HAP-1 (cell line): ENCODE data around the gene RRM2.

Source experiments
- DNase-seq, 2 experiments: peaks; one replicate each; pipeline ENCODE4 v3.0.0-alpha.2; 2016 to 2020; ENCODE audit warnings: low spot score in 2 of 2
- H3K27me3 ChIP-seq: fragments of 250-450 bp; sonication (Bioruptor Pico); 2 replicates; pipeline ENCODE4 v1.5.1; 2020; ENCODE audit warnings: low read depth, mild to moderate bottlenecking, moderate library complexity
- H3K36me3 ChIP-seq: fragments of 250-450 bp; sonication (Bioruptor Pico); replicated peaks from 2 replicates; pipeline ENCODE4 v1.5.1; 2020; ENCODE audit warnings: mild to moderate bottlenecking
- H3K4me1 ChIP-seq: fragments of 250-450 bp; sonication (Bioruptor Pico); 2 replicates; pipeline ENCODE4 v1.5.1; 2020; ENCODE audit warnings: mild to moderate bottlenecking
- H3K4me3 ChIP-seq: fragments of 250-450 bp; sonication (Bioruptor Pico); 2 replicates; pipeline ENCODE4 v1.5.1; 2020; ENCODE audit warnings: mild to moderate bottlenecking, moderate library complexity
- H3K9me3 ChIP-seq: fragments of 250-450 bp; sonication (Bioruptor Pico); 2 replicates; pipeline ENCODE4 v1.5.1; 2020; ENCODE audit warnings: mild to moderate bottlenecking, moderate library complexity
- in situ Hi-C: fragments of 300-500 bp; cut with MboI; formaldehyde crosslinking; loops from 3 replicates; pipeline ENCODE4 v1.14.3; 2020; ENCODE audit warnings: low sequenced_read_pairs, inconsistent platforms, mixed read lengths

Gene RRM2

DNA sequence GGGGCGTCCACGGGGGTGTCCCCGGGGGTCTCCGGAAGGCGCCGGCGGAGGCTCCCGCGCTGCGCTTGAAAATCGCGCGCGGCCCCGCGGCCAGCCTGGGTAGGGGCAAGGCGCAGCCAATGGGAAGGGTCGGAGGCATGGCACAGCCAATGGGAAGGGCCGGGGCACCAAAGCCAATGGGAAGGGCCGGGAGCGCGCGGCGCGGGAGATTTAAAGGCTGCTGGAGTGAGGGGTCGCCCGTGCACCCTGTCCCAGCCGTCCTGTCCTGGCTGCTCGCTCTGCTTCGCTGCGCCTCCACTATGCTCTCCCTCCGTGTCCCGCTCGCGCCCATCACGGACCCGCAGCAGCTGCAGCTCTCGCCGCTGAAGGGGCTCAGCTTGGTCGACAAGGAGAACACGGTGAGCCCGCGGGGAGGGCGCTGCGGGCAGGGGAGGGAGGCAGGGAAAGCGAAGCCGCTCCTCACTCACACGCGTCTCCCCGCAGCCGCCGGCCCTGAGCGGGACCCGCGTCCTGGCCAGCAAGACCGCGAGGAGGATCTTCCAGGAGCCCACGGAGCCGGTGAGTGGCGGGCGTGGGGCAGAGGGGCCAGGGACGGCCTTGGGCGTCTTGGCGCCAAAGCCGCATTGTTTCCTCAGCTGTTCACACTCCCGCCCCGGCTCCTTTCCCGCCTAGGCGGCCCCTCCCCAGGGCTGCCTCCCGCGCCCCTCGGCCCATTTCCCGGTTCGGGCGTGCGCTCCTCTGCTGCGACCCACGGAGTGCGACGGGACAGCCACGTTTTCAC is at the start of gene RRM2:
Gene RRM2, plus strand, starts transcription at position 240 of the 781 bp plus-strand sequence. Its CDS starts 60 bp downstream, at position 300.
- Histone ChIP-seq H3K27me3 (no peaks in the 10 kb centered on the region), H3K4me1 (peaks cover 29% of the 10 kb centered on the region), H3K4me3 (peak within 1 kb of the TSS; percentile 98), H3K9me3 (no peaks in the 10 kb centered on the region), H3K36me3 (peaks cover 44% of the 10 kb centered on the region)
- peak; percentile 90 to 98 for DNase-seq
- in situ Hi-C loops: no loop called here

- no peaks in the 10 kb centered on the region; the same call in 1 of the 2 replicates for H3K27me3 ChIP-seq
- no peaks in the 10 kb centered on the region for H3K36me3 ChIP-seq
- H3K4me3 ChIP-seq: no peak overlapping the region
- DNase-seq: no peak
- H3K4me1 ChIP-seq: no peaks in the 10 kb centered on the region
- H3K9me3 ChIP-seq: no peaks in the 10 kb centered on the region
- in situ Hi-C loops: loop anchor here (10.0 kb wide), 1 partner anchor 361 kb away; no protein-coding TSS in a partner anchor
Measured at GRCh38 chr2:10073706-10074105, 48.8 kb upstream of the RRM2 start.

DNA sequence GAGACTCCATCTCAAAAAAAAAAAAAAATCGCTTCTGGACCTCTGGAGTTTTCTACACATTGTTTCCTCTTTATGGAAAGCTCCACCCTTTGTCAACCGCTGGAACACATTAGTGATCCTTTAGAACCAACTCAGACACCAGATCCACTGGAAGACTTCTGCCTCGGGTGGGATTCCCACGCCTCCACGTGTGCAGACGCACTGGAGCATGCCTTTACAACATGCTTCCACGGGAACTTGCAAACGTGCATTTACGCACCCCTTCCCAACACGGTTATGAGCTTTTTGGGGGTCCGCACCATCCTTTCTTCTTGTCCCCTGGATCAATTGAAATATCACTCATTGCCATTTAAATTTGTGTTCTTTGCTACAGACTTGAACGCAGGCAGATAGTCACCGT is 47.4 kb upstream of the RRM2 start:
- Histone ChIP-seq H3K36me3 (no peaks in the 10 kb centered on the region), H3K4me1 (no peaks in the 10 kb centered on the region), H3K9me3 (no peaks in the 10 kb centered on the region), H3K4me3 (no peak overlapping the region), H3K27me3 (no peaks in the 10 kb centered on the region; the same call in 1 of the 2 replicates)
- no peak for DNase-seq
- in situ Hi-C loops: loop anchor here (10.0 kb wide), 1 partner anchor 360 kb away; no protein-coding TSS in a partner anchor

GRCh38 chr2:10075571-10076209 is 46.8 kb upstream of the RRM2 start:
- H3K4me3 ChIP-seq: no peak overlapping the region
- in situ Hi-C loops: loop anchor here (10.0 kb wide), 1 partner anchor 359 kb away; no protein-coding TSS in a partner anchor
- no peaks in the 10 kb centered on the region; the same call in 1 of the 2 replicates for H3K27me3 ChIP-seq
- H3K36me3 ChIP-seq: no peaks in the 10 kb centered on the region
- no peaks in the 10 kb centered on the region for H3K9me3 ChIP-seq
- no peaks in the 10 kb centered on the region for H3K4me1 ChIP-seq
- no peak for DNase-seq

DNA sequence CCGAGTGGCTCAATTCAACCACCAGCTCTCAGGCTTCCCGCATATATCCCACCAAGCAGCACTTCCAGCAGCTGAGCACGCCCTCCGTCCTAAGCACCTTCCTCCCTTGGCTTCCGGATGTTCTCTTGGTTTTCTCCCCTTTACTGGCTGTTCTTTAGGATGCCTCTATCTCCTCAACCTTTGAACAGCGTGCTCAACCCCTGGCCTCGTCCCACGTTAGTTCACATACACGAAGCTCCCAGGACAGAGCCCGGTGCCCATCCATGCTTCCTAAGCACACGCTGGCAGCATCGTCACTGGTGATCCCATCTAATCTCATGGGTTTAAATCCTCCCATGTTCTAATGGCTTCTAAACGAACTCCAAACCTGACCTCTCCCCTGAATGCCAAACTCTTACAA is 46.0 kb upstream of the RRM2 start:
- no peaks in the 10 kb centered on the region for H3K9me3 ChIP-seq
- no peaks in the 10 kb centered on the region; the same call in 1 of the 2 replicates for H3K27me3 ChIP-seq
- no peaks in the 10 kb centered on the region for H3K36me3 ChIP-seq
- no peak overlapping the region for H3K4me3 ChIP-seq
- DNase-seq: no peak
- in situ Hi-C loops: loop anchor here (10.0 kb wide), 1 partner anchor 358 kb away; no protein-coding TSS in a partner anchor
- no peaks in the 10 kb centered on the region for H3K4me1 ChIP-seq

GRCh38 chr2:10076988-10077527 is 45.5 kb upstream of the RRM2 start:
- in situ Hi-C loops: loop anchor here (10.0 kb wide), 1 partner anchor 358 kb away; no protein-coding TSS in a partner anchor
- H3K36me3 ChIP-seq: no peaks in the 10 kb centered on the region
- H3K27me3 ChIP-seq: no peaks in the 10 kb centered on the region; the same call in 1 of the 2 replicates
- H3K4me3 ChIP-seq: no peak overlapping the region
- H3K4me1 ChIP-seq: no peaks in the 10 kb centered on the region
- no peaks in the 10 kb centered on the region for H3K9me3 ChIP-seq
- DNase-seq: no peak

- Histone ChIP-seq H3K27me3 (no peaks in the 10 kb centered on the region; the same call in 1 of the 2 replicates), H3K4me3 (no peak overlapping the region), H3K4me1 (no peaks in the 10 kb centered on the region), H3K9me3 (no peaks in the 10 kb centered on the region), H3K36me3 (no peaks in the 10 kb centered on the region)
- no peak for DNase-seq
- in situ Hi-C loops: loop anchor here (10.0 kb wide), 1 partner anchor 357 kb away; no protein-coding TSS in a partner anchor
Measured at GRCh38 chr2:10078001-10078400, 44.5 kb upstream of the RRM2 start.

DNA sequence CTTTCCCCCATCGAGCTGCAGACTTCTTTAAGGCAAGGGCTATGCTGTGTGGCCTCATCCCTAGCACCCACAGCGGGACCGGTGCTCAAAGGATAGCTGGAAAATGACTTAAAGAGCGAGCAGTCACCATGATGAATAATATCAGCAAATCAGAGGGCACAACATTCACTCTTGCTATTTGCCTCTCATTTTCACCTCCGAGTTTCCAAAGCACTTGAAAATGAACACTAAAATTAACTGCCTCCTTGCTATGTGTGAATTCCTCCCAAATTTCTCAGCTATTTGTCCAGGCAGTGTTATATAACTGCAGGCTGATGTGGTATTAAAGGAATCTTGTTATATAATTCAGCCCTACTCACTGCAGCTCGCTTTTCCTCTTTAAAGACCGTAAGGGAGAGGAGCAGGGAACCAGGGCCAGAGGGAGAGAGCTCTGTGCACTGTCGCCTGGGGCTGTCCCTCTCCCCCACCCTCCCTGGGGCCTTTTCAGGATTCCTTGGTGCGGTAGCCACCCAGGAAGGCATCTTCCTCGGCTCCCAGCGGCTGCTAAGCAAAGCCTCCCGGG is 43.8 kb upstream of the RRM2 start:
- Histone ChIP-seq H3K27me3 (peaks cover 2% of the 10 kb centered on the region; the same call in 1 of the 2 replicates), H3K4me3 (peak overlapping the region; percentile 30), H3K4me1 (peaks cover under 1% of the 10 kb centered on the region; the same call in 1 of the 2 replicates), H3K9me3 (no peaks in the 10 kb centered on the region), H3K36me3 (no peaks in the 10 kb centered on the region)
- in situ Hi-C loops: loop anchor here (10.0 kb wide), 1 partner anchor 356 kb away; no protein-coding TSS in a partner anchor
- peak in 1 of 2 experiments; percentile 51 for DNase-seq

DNA sequence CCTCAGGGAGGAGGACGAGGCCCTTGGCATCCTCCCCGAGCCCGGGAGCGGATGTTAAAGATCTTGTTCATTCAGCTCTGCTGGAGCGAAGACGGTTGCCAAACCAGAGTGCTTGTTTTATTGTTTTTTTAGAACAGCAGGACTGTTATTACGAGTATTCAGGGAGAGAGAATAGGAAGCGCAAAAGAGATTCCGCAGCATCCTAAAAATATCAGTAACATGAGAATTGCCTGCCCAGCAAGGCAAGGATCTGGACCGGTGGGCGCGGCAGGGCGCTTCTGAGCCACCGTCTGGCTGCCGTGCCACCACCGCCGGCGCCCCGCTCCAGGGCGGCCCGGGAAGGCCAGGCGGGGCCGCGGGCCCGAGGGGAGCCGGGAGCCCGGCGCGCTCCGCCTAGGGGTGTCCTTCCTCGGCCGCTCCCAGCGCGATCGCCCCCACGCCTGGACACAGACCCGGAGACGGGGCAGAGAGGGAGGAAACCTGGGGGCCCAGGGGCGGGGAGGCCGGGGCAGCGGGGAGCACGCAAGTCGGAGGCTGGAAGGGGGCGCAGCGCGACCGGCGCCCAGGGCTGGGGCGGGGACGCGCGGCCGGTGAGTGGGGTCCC is 43.2 kb upstream of the RRM2 start:
- in situ Hi-C loops: loop anchor here (10.0 kb wide), 1 partner anchor 355 kb away; no protein-coding TSS in a partner anchor
- Histone ChIP-seq H3K27me3 (peaks cover 5% of the 10 kb centered on the region; the same call in 1 of the 2 replicates), H3K4me1 (peaks cover 4% of the 10 kb centered on the region; the same call in 1 of the 2 replicates), H3K4me3 (peak overlapping the region; percentile 30), H3K36me3 (no peaks in the 10 kb centered on the region), H3K9me3 (no peaks in the 10 kb centered on the region)
- DNase-seq: peak in 1 of 2 experiments; percentile 36

GRCh38 chr2:10079870-10080535 is 42.5 kb upstream of the RRM2 start, which contains the start of gene CYS1:
Gene CYS1 (minus strand): TSS chr2:10080411. CDS start chr2:10080223, 188 bp downstream.
- Histone ChIP-seq H3K4me3 (peak within 1 kb of the TSS; percentile 30), H3K9me3 (no peaks in the 10 kb centered on the region), H3K36me3 (no peaks in the 10 kb centered on the region), H3K4me1 (peaks cover 4% of the 10 kb centered on the region; the same call in 1 of the 2 replicates), H3K27me3 (peaks cover 5% of the 10 kb centered on the region; the same call in 1 of the 2 replicates)
- peak in 1 of 2 experiments; percentile 63 for DNase-seq
- in situ Hi-C loops: loop anchor here (10.0 kb wide), 1 partner anchor 355 kb away; no protein-coding TSS in a partner anchor

GRCh38 chr2:10080536-10081304 is 41.8 kb upstream of the RRM2 start:
- peak in 1 of 2 experiments; percentile 38 for DNase-seq
- Histone ChIP-seq H3K27me3 (peaks cover 5% of the 10 kb centered on the region; the same call in 1 of the 2 replicates), H3K36me3 (no peaks in the 10 kb centered on the region), H3K9me3 (no peaks in the 10 kb centered on the region), H3K4me3 (peak overlapping the region; percentile 23), H3K4me1 (peaks cover 4% of the 10 kb centered on the region; the same call in 1 of the 2 replicates)
- in situ Hi-C loops: no loop called here

- Histone ChIP-seq H3K4me1 (peaks cover 4% of the 10 kb centered on the region; the same call in 1 of the 2 replicates), H3K4me3 (no peak overlapping the region), H3K9me3 (no peaks in the 10 kb centered on the region), H3K36me3 (no peaks in the 10 kb centered on the region), H3K27me3 (peaks cover 5% of the 10 kb centered on the region; the same call in 1 of the 2 replicates)
- DNase-seq: no peak
- in situ Hi-C loops: no loop called here
Measured at GRCh38 chr2:10083046-10083445, 39.5 kb upstream of the RRM2 start.
